Ramos (cell line): ENCODE data around the gene AGXT2.
"Not testable (repeated sequence)": the region's sequence is repeated elsewhere in the genome, so short reads cannot be mapped to it uniquely, and the experiment has no call there.

Source experiments
- in situ Hi-C: fragments of 300-500 bp; cut with MboI; formaldehyde crosslinking; loops from one replicate; pipeline ENCODE4 v1.14.3; 2022; ENCODE audit warnings: low sequenced_read_pairs; ENCODE audit not compliant: unreplicated experiment

Gene AGXT2

GRCh38 chr5:35058374-35058788 is 10.6 kb upstream of the AGXT2 start:
- in situ Hi-C loops = no loop called here

- in situ Hi-C loops = no loop called here
These were observed 8.9 kb upstream of the AGXT2 start for GRCh38 chr5:35056686-35057085.

- in situ Hi-C loops = no loop called here
These were observed 5.1 kb upstream of the AGXT2 start for GRCh38 chr5:35052838-35053237.

GRCh38 chr5:35050541-35051126 is 2.9 kb upstream of the AGXT2 start:
- in situ Hi-C loops = no loop called here

- in situ Hi-C loops = no loop called here
These were observed 1.2 kb upstream of the AGXT2 start for GRCh38 chr5:35048910-35049309.

- in situ Hi-C loops = no loop called here
These were observed 975 bp downstream of the AGXT2 start for GRCh38 chr5:35046774-35047173.

GRCh38 chr5:35045280-35045679 is 2.5 kb downstream of the AGXT2 start:
- in situ Hi-C loops = no loop called here

GRCh38 chr5:35044649-35045048 is 3.1 kb downstream of the AGXT2 start:
- in situ Hi-C loops = no loop called here

- in situ Hi-C loops = no loop called here
These were observed 5.0 kb downstream of the AGXT2 start for GRCh38 chr5:35042781-35043180.

GRCh38 chr5:35041261-35041660 is 6.5 kb downstream of the AGXT2 start:
- in situ Hi-C loops = no loop called here

GRCh38 chr5:35038891-35039290 is 8.9 kb downstream of the AGXT2 start:
- in situ Hi-C loops = no loop called here

GRCh38 chr5:35036536-35036935 is 11.2 kb downstream of the AGXT2 start:
- in situ Hi-C loops = no loop called here

- in situ Hi-C loops = not testable (repeated sequence)
These were observed 11.8 kb downstream of the AGXT2 start for GRCh38 chr5:35035929-35036328.

- in situ Hi-C loops = no loop called here
These were observed 12.5 kb downstream of the AGXT2 start for GRCh38 chr5:35035271-35035670.

GRCh38 chr5:35032356-35032755 is 15.4 kb downstream of the AGXT2 start:
- in situ Hi-C loops = no loop called here

- in situ Hi-C loops = no loop called here
These were observed 16.5 kb downstream of the AGXT2 start for GRCh38 chr5:35031276-35031675.

GRCh38 chr5:35030426-35031100 is 17.2 kb downstream of the AGXT2 start:
- in situ Hi-C loops = no loop called here

- in situ Hi-C loops = no loop called here
These were observed 18.4 kb downstream of the AGXT2 start for GRCh38 chr5:35029333-35029732.

GRCh38 chr5:35026941-35027340 is 20.8 kb downstream of the AGXT2 start:
- in situ Hi-C loops = no loop called here

GRCh38 chr5:35026280-35026840 is 21.4 kb downstream of the AGXT2 start:
- in situ Hi-C loops = no loop called here

- in situ Hi-C loops = loop anchor here (25.0 kb wide), 1 partner anchor 538 kb away; no protein-coding TSS in a partner anchor
These were observed 22.7 kb downstream of the AGXT2 start for GRCh38 chr5:35024911-35025510.
